ENCODE results near the gene HRH1. TPM values are rescaled to one million over a fixed set of nuclear protein-coding genes. Genes with fewer than 3 reads are reported as not detected.

Gene HRH1
- total and polyA plus RNA-seq, 2 donors (not counting 1 experiment from before 2014, with no cell fraction given), result not detected

GRCh38 chr3:11170052-11170770 lies 15.9 kb downstream of the HRH1 start:
- H3K4me1 Mint-ChIP-seq, result no peaks in the 10 kb centered on the region
- no peak overlapping the region for H3K4me2 ChIP-seq (replicated peaks; ENCODE audit: low read depth, low read length, poor library complexity, severe bottlenecking)
- H3K4me1 ChIP-seq (ENCODE audit: control insufficient read depth in 2 of 2, insufficient read depth in 2 of 2, low read length in 2 of 2), result no peaks in the 10 kb centered on the region
- ATAC-seq (ENCODE audit: low read depth), result no peak
- H3K9me3 Mint-ChIP-seq (ENCODE audit: insufficient read depth), result no peaks in the 10 kb centered on the region
- H3K27me3 ChIP-seq (replicated peaks in 1 of 4; ENCODE audit: control extremely low read depth in 1 of 4, control insufficient read depth in 3 of 4, insufficient read depth in 4 of 4, low read length in 3 of 4), result no peaks in the 10 kb centered on the region
- peaks cover 5% of the 10 kb centered on the region for H3K27me3 Mint-ChIP-seq
- no peaks in the 10 kb centered on the region for H4K20me1 ChIP-seq (ENCODE audit: control insufficient read depth, insufficient read depth, low read length, poor library complexity, severe bottlenecking)
- H3K27ac ChIP-seq (ENCODE audit: low read length in 2 of 2), result no peak overlapping the region
- TF ChIP-seq EZH2 (IDR thresholded peaks at IDR 0.05; ENCODE audit: borderline replicate concordance, insufficient read depth, low read depth, low read length, poor library complexity, severe bottlenecking), result no peak
- no peak for TF ChIP-seq CTCF (IDR thresholded peaks at IDR 0.05)
- H3K4me3 Mint-ChIP-seq, result no peak overlapping the region
- intact Hi-C loops (cut with micrococcal nuclease), result no loop called here
- H3K36me3 ChIP-seq (replicated peaks in 1 of 2; ENCODE audit: control extremely low read depth in 1 of 2, control insufficient read depth in 1 of 2, extremely low read depth in 1 of 2, insufficient read depth in 2 of 2, low read length in 1 of 2), result no peaks in the 10 kb centered on the region
- H3K9ac ChIP-seq (ENCODE audit: low read length), result no peak overlapping the region
- no peak for DNase-seq
- H3K4me3 ChIP-seq (ENCODE audit: control extremely low read depth in 1 of 5, extremely low read depth in 1 of 5, insufficient read depth in 1 of 5, low read depth in 2 of 5, low read length in 4 of 5), result no peak overlapping the region
- WGBS (ENCODE audit: insufficient coverage), result 69% methylated on average over 18 of the region's 21 CpGs
- no peak overlapping the region for H3K27ac Mint-ChIP-seq
- H2AFZ ChIP-seq (ENCODE audit: insufficient read depth, low read depth, low read length, poor library complexity, severe bottlenecking), result no peak overlapping the region
- no peaks in the 10 kb centered on the region for H3K9me3 ChIP-seq (ENCODE audit: control extremely low read depth in 1 of 3, control insufficient read depth in 2 of 3, insufficient read depth in 1 of 3, low read length in 2 of 3)
- no peaks in the 10 kb centered on the region for H3K79me2 ChIP-seq (ENCODE audit: control insufficient read depth, insufficient read depth, low read length)
- ChIA-PET POLR2A (no interaction called here), CTCF (no interaction called here)

- intact Hi-C loops (cut with micrococcal nuclease), result no loop called here
- H3K4me1 Mint-ChIP-seq, result no peaks in the 10 kb centered on the region
- Histone ChIP-seq H3K9me3 (ENCODE audit: control extremely low read depth in 1 of 3, control insufficient read depth in 2 of 3, insufficient read depth in 1 of 3, low read length in 2 of 3) (no peaks in the 10 kb centered on the region), H3K36me3 (replicated peaks in 1 of 2; ENCODE audit: control extremely low read depth in 1 of 2, control insufficient read depth in 1 of 2, extremely low read depth in 1 of 2, insufficient read depth in 2 of 2, low read length in 1 of 2) (no peaks in the 10 kb centered on the region), H3K27me3 (replicated peaks in 1 of 4; ENCODE audit: control extremely low read depth in 1 of 4, control insufficient read depth in 3 of 4, insufficient read depth in 4 of 4, low read length in 3 of 4) (no peaks in the 10 kb centered on the region), H3K27ac (ENCODE audit: low read length in 2 of 2) (no peak overlapping the region), H3K4me2 (replicated peaks; ENCODE audit: low read depth, low read length, poor library complexity, severe bottlenecking) (no peak overlapping the region), H4K20me1 (ENCODE audit: control insufficient read depth, insufficient read depth, low read length, poor library complexity, severe bottlenecking) (no peaks in the 10 kb centered on the region), H3K4me1 (ENCODE audit: control insufficient read depth in 2 of 2, insufficient read depth in 2 of 2, low read length in 2 of 2) (no peaks in the 10 kb centered on the region), H3K79me2 (ENCODE audit: control insufficient read depth, insufficient read depth, low read length) (no peaks in the 10 kb centered on the region), H3K9ac (ENCODE audit: low read length) (no peak overlapping the region), H3K4me3 (ENCODE audit: control extremely low read depth in 1 of 5, extremely low read depth in 1 of 5, insufficient read depth in 1 of 5, low read depth in 2 of 5, low read length in 4 of 5) (no peak overlapping the region), H2AFZ (ENCODE audit: insufficient read depth, low read depth, low read length, poor library complexity, severe bottlenecking) (no peak overlapping the region)
- H3K27me3 Mint-ChIP-seq, result peaks cover 5% of the 10 kb centered on the region
- WGBS (ENCODE audit: insufficient coverage), result 92% methylated on average over 4 of the region's 4 CpGs
- H3K4me3 Mint-ChIP-seq, result no peak overlapping the region
- TF ChIP-seq EZH2 (IDR thresholded peaks at IDR 0.05; ENCODE audit: borderline replicate concordance, insufficient read depth, low read depth, low read length, poor library complexity, severe bottlenecking) (no peak), CTCF (IDR thresholded peaks at IDR 0.05) (no peak)
- ChIA-PET CTCF (interaction anchor here (1.5 kb wide), 1 partner anchor 32 kb away, joined by 3 read pairs; no protein-coding TSS in a partner anchor), POLR2A (no interaction called here)
- H3K27ac Mint-ChIP-seq, result no peak overlapping the region
- no peaks in the 10 kb centered on the region for H3K9me3 Mint-ChIP-seq (ENCODE audit: insufficient read depth)
- DNase-seq, result no peak
- no peak for ATAC-seq (ENCODE audit: low read depth)
These were observed 17.9 kb downstream of the HRH1 start for GRCh38 chr3:11172096-11172690.
